ENCODE data around the gene CDK14.
"Not testable (repeated sequence)": the region's sequence is repeated elsewhere in the genome, so short reads cannot be mapped to it uniquely, and the experiment has no call there.

The CDK14 gene

DNA sequence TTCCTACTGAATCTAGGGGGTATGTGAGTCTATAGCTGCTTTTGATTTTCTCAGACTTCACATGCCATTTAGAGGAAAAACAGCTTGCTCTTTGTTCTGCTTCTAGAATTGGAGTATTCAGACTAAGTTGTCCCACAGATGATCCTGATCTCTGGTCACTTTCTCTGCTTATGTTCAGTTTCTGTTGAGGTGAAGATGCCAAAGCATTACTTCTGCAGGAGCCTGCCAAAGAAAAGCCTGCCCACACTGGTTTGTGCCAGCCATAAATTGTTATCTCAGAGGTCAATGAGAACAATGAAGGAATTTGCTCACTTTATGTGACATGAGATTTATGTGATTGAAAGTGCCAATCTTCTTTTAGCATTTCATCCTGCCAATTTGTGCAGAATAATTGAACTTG, 163.6 kb downstream of the CDK14 start:
- Mint-ChIP-seq H3K27me3 (no peaks in the 10 kb centered on the region), H3K4me3 (no peak overlapping the region), H3K27ac (no peak overlapping the region), H3K9me3 (no peaks in the 10 kb centered on the region), H3K4me1 (ENCODE audit: low read depth) (no peaks in the 10 kb centered on the region), H3K36me3 (ENCODE audit: low read depth) (no peaks in the 10 kb centered on the region)
- intact Hi-C loops (cut with micrococcal nuclease), result no loop called here

GRCh38 chr7:90760892-90761291, 164.8 kb downstream of the CDK14 start:
- no peaks in the 10 kb centered on the region for H3K9me3 Mint-ChIP-seq
- no peak overlapping the region for H3K4me3 Mint-ChIP-seq
- no peaks in the 10 kb centered on the region for H3K36me3 Mint-ChIP-seq (ENCODE audit: low read depth)
- H3K27ac Mint-ChIP-seq, result no peak overlapping the region
- no peaks in the 10 kb centered on the region for H3K4me1 Mint-ChIP-seq (ENCODE audit: low read depth)
- intact Hi-C loops (cut with micrococcal nuclease), result no loop called here
- no peaks in the 10 kb centered on the region for H3K27me3 Mint-ChIP-seq

DNA sequence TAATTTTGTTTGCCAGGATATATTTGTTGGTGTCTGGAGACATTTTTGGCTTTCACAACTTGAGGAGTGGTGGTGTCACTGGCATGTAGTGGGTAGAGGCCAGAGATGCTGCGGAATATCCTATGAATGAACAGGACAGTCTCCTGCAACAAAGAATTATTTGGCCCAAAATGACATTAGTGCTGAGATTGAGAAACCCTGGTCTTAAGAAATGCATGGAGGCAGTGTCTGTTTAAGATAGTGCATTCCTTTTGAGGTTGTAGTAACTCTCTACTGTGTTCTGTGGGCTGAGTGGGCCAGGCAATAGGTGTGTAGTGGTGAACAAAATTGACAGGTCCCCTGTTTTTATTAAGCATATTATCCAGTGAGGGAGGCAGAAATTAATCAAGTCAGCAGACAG, 165.5 kb downstream of the CDK14 start:
- Mint-ChIP-seq H3K4me1 (ENCODE audit: low read depth) (no peaks in the 10 kb centered on the region), H3K27me3 (no peaks in the 10 kb centered on the region)
- intact Hi-C loops (cut with micrococcal nuclease), result no loop called here

DNA sequence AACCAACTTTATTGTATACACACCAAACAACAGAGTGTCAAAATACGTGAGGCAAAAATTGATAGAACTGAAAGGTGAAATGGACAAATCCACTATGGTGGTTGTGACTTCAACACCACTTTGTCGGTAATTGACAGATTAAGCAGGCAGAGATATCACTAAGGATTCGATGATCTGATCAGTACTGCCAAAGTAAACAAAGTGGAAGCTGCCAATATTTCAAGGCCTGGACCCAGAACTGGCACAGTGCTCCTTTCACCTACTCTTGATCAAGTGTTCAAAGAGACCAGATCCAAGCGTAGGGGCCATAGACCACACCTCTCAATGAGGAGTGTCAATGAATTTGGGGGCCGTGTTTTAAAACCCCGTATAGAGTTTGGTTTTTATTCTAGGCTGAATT, 167.0 kb downstream of the CDK14 start:
- H3K4me1 Mint-ChIP-seq (ENCODE audit: low read depth), result no peaks in the 10 kb centered on the region
- H3K4me3 Mint-ChIP-seq, result no peak overlapping the region
- H3K27ac Mint-ChIP-seq, result no peak overlapping the region
- H3K27me3 Mint-ChIP-seq, result no peaks in the 10 kb centered on the region
- intact Hi-C loops (cut with micrococcal nuclease), result no loop called here
- no peaks in the 10 kb centered on the region for H3K36me3 Mint-ChIP-seq (ENCODE audit: low read depth)
- no peaks in the 10 kb centered on the region for H3K9me3 Mint-ChIP-seq

More for the DNA sequence above, 165.5 kb downstream of the CDK14 start:
- H3K9me3 Mint-ChIP-seq, result no peaks in the 10 kb centered on the region
- no peaks in the 10 kb centered on the region for H3K36me3 Mint-ChIP-seq (ENCODE audit: low read depth)
- H3K4me3 Mint-ChIP-seq, result no peak overlapping the region
- no peak overlapping the region for H3K27ac Mint-ChIP-seq

DNA sequence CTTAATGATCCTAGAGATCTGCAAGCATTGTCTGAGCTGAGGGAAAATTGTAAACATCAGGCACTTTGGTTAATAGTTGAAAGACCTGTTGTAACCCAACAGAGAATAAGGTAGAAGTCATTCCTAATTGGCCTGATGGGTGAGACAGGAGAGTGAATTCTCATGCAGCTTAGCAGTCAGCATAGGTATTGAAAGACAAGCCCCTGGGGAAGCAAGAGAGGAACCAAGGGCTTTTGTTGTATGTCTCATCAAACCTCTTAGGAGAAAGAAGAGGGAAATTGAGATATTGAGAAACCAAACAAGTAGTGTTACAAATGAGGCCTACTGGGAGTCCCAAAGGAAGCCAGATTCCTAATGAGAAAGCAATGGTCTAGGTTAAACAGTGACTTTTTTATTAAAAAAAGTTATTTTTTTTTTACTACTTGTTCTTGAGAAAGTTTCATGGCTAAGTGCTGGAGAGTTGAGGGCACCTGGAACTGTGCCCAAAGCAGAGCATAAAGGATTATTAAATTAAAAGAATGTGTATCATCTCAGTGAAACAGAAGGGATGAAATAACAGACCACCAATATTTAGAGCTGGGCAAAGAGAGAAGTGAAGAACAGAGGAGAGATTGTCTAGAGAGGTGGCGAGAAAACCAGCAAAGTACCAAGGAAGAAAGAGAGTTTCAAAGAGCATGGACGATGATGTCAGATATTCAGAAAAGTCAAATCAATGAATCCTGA, 168.9 kb downstream of the CDK14 start:
- peaks cover 5% of the 10 kb centered on the region for H3K36me3 Mint-ChIP-seq (ENCODE audit: low read depth)
- H3K9me3 Mint-ChIP-seq, result no peaks in the 10 kb centered on the region
- H3K27me3 Mint-ChIP-seq, result no peaks in the 10 kb centered on the region
- no peak overlapping the region for H3K4me3 Mint-ChIP-seq
- H3K27ac Mint-ChIP-seq, result no peak overlapping the region
- H3K4me1 Mint-ChIP-seq (ENCODE audit: low read depth), result no peaks in the 10 kb centered on the region
- intact Hi-C loops (cut with micrococcal nuclease), result no loop called here

DNA sequence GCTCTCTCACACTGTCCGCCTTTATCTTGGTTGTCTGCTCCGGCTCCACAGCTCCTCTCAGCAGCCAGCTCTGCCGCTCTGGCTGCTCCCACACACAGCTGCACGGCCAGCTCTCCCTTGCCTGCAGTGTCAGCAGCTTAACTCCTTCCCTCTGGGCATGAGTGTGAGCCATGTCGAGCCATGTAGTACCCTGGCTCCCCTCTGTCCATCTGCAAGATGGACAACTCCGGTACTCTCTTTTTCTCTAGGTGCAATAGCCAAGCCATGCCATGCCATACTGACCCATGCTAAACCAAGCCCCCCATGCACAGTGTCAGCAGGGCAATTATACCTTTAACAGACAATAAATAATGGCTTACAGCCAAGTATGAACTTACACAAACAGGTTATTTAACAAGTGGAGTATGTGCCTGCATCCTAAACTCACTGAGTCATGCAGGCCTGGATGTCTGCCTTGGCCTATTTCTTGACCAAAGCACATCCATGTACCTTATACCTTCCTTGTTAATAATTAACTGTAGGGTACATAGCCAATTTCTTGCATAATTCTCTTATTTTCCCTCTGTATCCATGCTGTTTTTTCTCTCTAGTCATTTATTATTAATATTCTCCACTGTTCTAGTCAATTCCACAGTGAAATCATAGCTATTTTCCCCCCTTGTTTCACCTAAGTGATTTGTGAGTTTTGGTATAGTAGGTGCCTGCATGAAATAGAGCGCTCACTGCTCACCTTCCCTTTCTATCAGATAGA, 170.9 kb downstream of the CDK14 start:
- H3K27ac Mint-ChIP-seq, result no peak overlapping the region
- peaks cover 19% of the 10 kb centered on the region for H3K9me3 Mint-ChIP-seq
- H3K27me3 Mint-ChIP-seq, result no peaks in the 10 kb centered on the region
- peaks cover 20% of the 10 kb centered on the region for H3K36me3 Mint-ChIP-seq (ENCODE audit: low read depth)
- no peak overlapping the region for H3K4me3 Mint-ChIP-seq
- intact Hi-C loops (cut with micrococcal nuclease), result no loop called here
- H3K4me1 Mint-ChIP-seq (ENCODE audit: low read depth), result no peaks in the 10 kb centered on the region

DNA sequence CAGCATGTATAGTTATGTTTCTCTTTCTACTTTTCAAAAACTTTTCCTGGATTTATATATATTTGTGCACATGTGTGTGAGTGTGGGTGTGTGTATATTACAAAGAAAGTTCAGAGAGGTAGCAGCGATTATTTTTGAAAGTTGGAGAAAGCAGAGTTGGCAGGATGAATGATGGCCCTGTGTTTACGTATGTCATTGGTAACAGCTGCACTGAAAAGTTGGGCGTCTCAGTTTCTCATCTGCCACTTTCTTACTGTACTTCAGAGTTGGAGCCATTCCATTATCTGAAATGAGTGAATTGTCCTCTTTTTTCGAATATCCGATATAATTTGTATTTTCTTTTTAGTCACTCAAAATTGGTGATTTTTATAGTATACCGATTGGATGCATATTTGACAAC, 172.2 kb downstream of the CDK14 start:
- intact Hi-C loops (cut with micrococcal nuclease), result no loop called here
- Mint-ChIP-seq H3K27ac (no peak overlapping the region), H3K27me3 (no peaks in the 10 kb centered on the region), H3K36me3 (ENCODE audit: low read depth) (peaks cover 26% of the 10 kb centered on the region), H3K9me3 (peaks cover 28% of the 10 kb centered on the region), H3K4me3 (no peak overlapping the region), H3K4me1 (ENCODE audit: low read depth) (no peaks in the 10 kb centered on the region)

DNA sequence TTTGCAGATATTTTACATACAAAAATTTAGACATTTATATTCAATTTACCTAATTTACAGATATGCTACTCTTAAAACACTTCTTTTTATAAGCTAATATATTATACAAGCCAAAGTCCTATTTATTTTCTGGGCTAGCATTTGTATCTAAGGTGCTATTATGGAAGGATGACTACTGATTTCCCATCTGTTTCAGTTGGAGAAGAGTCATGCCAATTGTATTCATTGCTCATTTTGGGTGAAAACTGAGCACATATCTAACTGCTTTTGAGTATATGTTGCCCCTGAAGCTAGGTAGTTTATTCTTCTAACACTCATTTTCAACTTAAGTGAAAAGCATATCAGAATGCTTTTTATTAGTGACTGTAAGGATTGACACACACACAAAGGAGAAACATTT, 172.9 kb downstream of the CDK14 start:
- H3K4me3 Mint-ChIP-seq, result no peak overlapping the region
- no peak overlapping the region for H3K27ac Mint-ChIP-seq
- peaks cover 26% of the 10 kb centered on the region for H3K36me3 Mint-ChIP-seq (ENCODE audit: low read depth)
- intact Hi-C loops (cut with micrococcal nuclease), result no loop called here
- peaks cover 28% of the 10 kb centered on the region for H3K9me3 Mint-ChIP-seq
- no peaks in the 10 kb centered on the region for H3K4me1 Mint-ChIP-seq (ENCODE audit: low read depth)
- no peaks in the 10 kb centered on the region for H3K27me3 Mint-ChIP-seq

GRCh38 chr7:90769566-90769965, 173.4 kb downstream of the CDK14 start:
- H3K27me3 Mint-ChIP-seq; intact Hi-C loops (cut with micrococcal nuclease); H3K27ac Mint-ChIP-seq; H3K4me1 Mint-ChIP-seq (ENCODE audit: low read depth); H3K4me3 Mint-ChIP-seq: not testable (repeated sequence)
- Mint-ChIP-seq H3K36me3 (ENCODE audit: low read depth) (peaks cover 26% of the 10 kb centered on the region), H3K9me3 (peaks cover 28% of the 10 kb centered on the region)

DNA sequence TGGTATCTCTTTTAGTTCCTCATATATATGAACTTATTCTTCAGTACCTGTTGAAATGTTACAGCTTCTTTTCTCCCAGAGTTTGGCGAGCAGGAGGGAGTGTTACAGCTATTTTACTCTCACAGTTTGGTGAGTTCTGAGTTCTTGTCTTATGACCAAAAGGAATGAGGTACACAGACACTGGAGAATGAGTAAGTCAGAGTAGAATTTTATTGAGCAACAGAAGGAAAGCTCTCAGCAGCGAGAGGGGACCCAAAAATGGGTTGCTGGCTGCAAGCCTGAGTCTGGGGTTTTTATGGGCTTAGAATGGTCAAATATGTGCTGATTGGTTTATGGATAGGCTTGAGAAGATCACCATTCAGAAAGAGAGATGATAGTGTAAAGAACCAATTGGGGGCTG, 175.2 kb downstream of the CDK14 start:
- intact Hi-C loops (cut with micrococcal nuclease), result no loop called here
- no peak overlapping the region for H3K4me3 Mint-ChIP-seq
- no peaks in the 10 kb centered on the region for H3K4me1 Mint-ChIP-seq (ENCODE audit: low read depth)
- no peak overlapping the region for H3K27ac Mint-ChIP-seq
- peaks cover 28% of the 10 kb centered on the region for H3K9me3 Mint-ChIP-seq
- no peaks in the 10 kb centered on the region for H3K27me3 Mint-ChIP-seq
- peaks cover 26% of the 10 kb centered on the region for H3K36me3 Mint-ChIP-seq (ENCODE audit: low read depth)

DNA sequence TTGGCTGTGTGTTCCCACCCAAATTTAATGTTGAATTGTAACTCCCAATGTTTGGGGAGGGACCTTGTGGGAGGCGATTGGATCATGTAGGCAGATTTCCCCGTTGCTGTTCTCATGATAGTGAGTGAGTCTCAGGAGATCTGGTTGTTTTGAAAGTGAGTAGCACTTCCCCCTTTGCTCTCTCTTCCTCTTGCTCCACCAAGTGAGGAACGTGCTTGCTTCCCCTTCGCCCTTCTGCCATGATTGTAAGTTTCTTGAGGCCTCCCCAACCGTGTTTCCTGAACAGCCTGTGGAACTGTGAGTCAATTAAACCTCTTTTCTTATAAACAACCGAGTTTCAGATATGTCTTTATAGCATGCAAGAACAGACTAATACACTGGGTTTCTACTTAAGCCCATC, 176.3 kb downstream of the CDK14 start:
- H3K4me1 Mint-ChIP-seq (ENCODE audit: low read depth), result no peaks in the 10 kb centered on the region
- intact Hi-C loops (cut with micrococcal nuclease), result no loop called here
- H3K36me3 Mint-ChIP-seq (ENCODE audit: low read depth), result peaks cover 26% of the 10 kb centered on the region

GRCh38 chr7:90773269-90773668, 177.1 kb downstream of the CDK14 start:
- no peak overlapping the region for H3K4me3 Mint-ChIP-seq
- H3K4me1 Mint-ChIP-seq (ENCODE audit: low read depth), result no peaks in the 10 kb centered on the region
- peaks cover 28% of the 10 kb centered on the region for H3K9me3 Mint-ChIP-seq
- intact Hi-C loops (cut with micrococcal nuclease), result no loop called here
- H3K27ac Mint-ChIP-seq, result no peak overlapping the region
- H3K36me3 Mint-ChIP-seq (ENCODE audit: low read depth), result peaks cover 26% of the 10 kb centered on the region
- H3K27me3 Mint-ChIP-seq, result no peaks in the 10 kb centered on the region

More for the DNA sequence above, 176.3 kb downstream of the CDK14 start:
- Mint-ChIP-seq H3K27ac (no peak overlapping the region), H3K27me3 (no peaks in the 10 kb centered on the region), H3K9me3 (peaks cover 28% of the 10 kb centered on the region), H3K4me3 (no peak overlapping the region)

GRCh38 chr7:90774706-90775105, 178.6 kb downstream of the CDK14 start:
- intact Hi-C loops (cut with micrococcal nuclease), result no loop called here
- H3K27me3 Mint-ChIP-seq, result no peaks in the 10 kb centered on the region

DNA sequence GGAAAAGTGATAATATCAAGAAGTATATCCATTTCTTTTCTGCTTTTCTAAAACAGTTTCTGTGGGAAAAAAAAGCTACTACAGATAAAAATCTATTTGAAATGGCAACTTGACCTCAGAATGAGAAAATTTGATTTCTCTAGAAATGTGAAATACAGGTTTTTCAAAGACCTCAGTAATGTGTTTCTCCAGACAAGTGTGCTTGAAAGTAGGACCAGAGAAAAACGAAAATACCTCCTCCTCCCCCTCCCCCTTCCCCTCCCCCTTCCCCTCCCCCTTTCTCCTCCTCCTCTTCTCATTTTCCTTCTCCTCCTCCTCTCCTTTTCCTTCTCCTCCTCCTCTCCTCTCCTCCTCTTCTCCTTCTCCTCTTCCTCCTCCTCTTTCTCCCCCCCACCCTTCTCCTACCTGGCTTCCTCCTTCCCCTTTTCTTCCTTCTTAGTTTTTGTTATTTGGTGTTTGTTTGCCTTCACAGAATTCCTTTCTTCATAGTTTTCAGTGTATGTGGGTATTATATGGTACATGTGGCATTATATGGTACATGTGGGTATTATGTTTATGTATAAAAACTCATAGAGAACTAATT, 179.4 kb downstream of the CDK14 start:
- H3K36me3 Mint-ChIP-seq (ENCODE audit: low read depth), result peaks cover 19% of the 10 kb centered on the region
- H3K27ac Mint-ChIP-seq, result no peak overlapping the region
- H3K27me3 Mint-ChIP-seq, result no peaks in the 10 kb centered on the region
- H3K4me3 Mint-ChIP-seq, result no peak overlapping the region
- peaks cover 25% of the 10 kb centered on the region for H3K9me3 Mint-ChIP-seq
- H3K4me1 Mint-ChIP-seq (ENCODE audit: low read depth), result no peaks in the 10 kb centered on the region
- intact Hi-C loops (cut with micrococcal nuclease), result no loop called here

More at GRCh38 chr7:90774706-90775105, 178.6 kb downstream of the CDK14 start:
- Mint-ChIP-seq H3K4me3 (no peak overlapping the region), H3K27ac (no peak overlapping the region), H3K4me1 (ENCODE audit: low read depth) (no peaks in the 10 kb centered on the region), H3K9me3 (peaks cover 28% of the 10 kb centered on the region), H3K36me3 (ENCODE audit: low read depth) (peaks cover 22% of the 10 kb centered on the region)

Data from dendritic cell treated with granulocyte-macrophage colony-stimulating factor and Interleukin-4, amounts not matched to agents 40 ng/mL and 50 ng/mL, for 4 days (primary cell).